GM21825 (cell line): ENCODE data around the gene BEND6.
"Not testable (repeated sequence)": the region's sequence is repeated elsewhere in the genome, so short reads cannot be mapped to it uniquely, and the experiment has no call there.

Experiments
- ATAC-seq: cut with Tn5 transposase; IDR thresholded peaks from one replicate; pipeline ENCODE4 v1.9.1; 2021; ENCODE audit warnings: mild to moderate bottlenecking, moderate library complexity; ENCODE audit not compliant: unreplicated experiment

BEND6 gene

GRCh38 chr6:56977192-56977591 is 22.3 kb downstream of the BEND6 start:
- ATAC-seq, result no peak

GRCh38 chr6:56978530-56978929 is 23.6 kb downstream of the BEND6 start:
- ATAC-seq, result no peak

GRCh38 chr6:56984361-56984760 is 29.5 kb downstream of the BEND6 start:
- ATAC-seq, result no peak

GRCh38 chr6:56984884-56985283 is 30.0 kb downstream of the BEND6 start:
- no peak for ATAC-seq

GRCh38 chr6:56986611-56987010 is 31.7 kb downstream of the BEND6 start:
- ATAC-seq, result no peak

- no peak for ATAC-seq
Observed at GRCh38 chr6:56988145-56988544, 33.2 kb downstream of the BEND6 start.

- no peak for ATAC-seq
Observed at GRCh38 chr6:56992036-56992435, 37.1 kb downstream of the BEND6 start.

- no peak for ATAC-seq
Observed at GRCh38 chr6:56992703-56993102, 37.8 kb downstream of the BEND6 start.

- ATAC-seq, result no peak
Observed at GRCh38 chr6:56995347-56995902, 40.5 kb downstream of the BEND6 start.

GRCh38 chr6:56996401-56996800 is 41.5 kb downstream of the BEND6 start:
- no peak for ATAC-seq

- ATAC-seq, result no peak
Observed at GRCh38 chr6:56999049-56999448, 44.1 kb downstream of the BEND6 start.

GRCh38 chr6:56999748-57000147 is 44.8 kb downstream of the BEND6 start:
- not testable (repeated sequence) for ATAC-seq

GRCh38 chr6:57002197-57002596 is 47.3 kb downstream of the BEND6 start:
- no peak for ATAC-seq

GRCh38 chr6:57004292-57004691 is 49.4 kb downstream of the BEND6 start:
- no peak for ATAC-seq

- no peak for ATAC-seq
Observed at GRCh38 chr6:57006101-57006500, 51.2 kb downstream of the BEND6 start.

- ATAC-seq, result not testable (repeated sequence)
Observed at GRCh38 chr6:57008069-57008468, 53.2 kb downstream of the BEND6 start.

- ATAC-seq, result no peak
Observed at GRCh38 chr6:57013521-57013926, 58.6 kb downstream of the BEND6 start.

GRCh38 chr6:57017069-57017468 is 62.2 kb downstream of the BEND6 start:
- no peak for ATAC-seq

GRCh38 chr6:57017841-57018240 is 62.9 kb downstream of the BEND6 start:
- no peak for ATAC-seq

- ATAC-seq, result no peak
Observed at GRCh38 chr6:57019434-57019833, 64.5 kb downstream of the BEND6 start.

- peak; percentile 72 for ATAC-seq
Observed at GRCh38 chr6:57021086-57021720, 66.3 kb downstream of the BEND6 start.

- ATAC-seq, result no peak
Observed at GRCh38 chr6:57024321-57024720, 69.4 kb downstream of the BEND6 start.

- ATAC-seq, result no peak
Observed at GRCh38 chr6:57024775-57025174, 69.9 kb downstream of the BEND6 start.
